CD4-positive, alpha-beta T cell (primary cell): ENCODE results near the gene MSI2. TPM values are rescaled to one million over a fixed set of nuclear protein-coding genes. Genes with fewer than 3 reads are reported as not detected.

Experiments
- ATAC-seq: fragments of 200-7000 bp; cut with Tn5 transposase; one replicate; pipeline ENCODE4 v1.10.0; 2022; ENCODE audit warnings: mild to moderate bottlenecking; ENCODE audit not compliant: poor library complexity
- CTCF ChIA-PET: fragments of 350-600 bp; sonication (Branson Sonifier 250); formaldehyde crosslinking; loops from one replicate; lab custom pipeline; 2021; ENCODE audit warnings: antibody characterized with exemption, inconsistent platforms; lab: Charles Lee
- POLR2A ChIA-PET: fragments of 350-600 bp; sonication (Branson Sonifier 250); formaldehyde crosslinking; loops from one replicate; lab custom pipeline; 2021; ENCODE audit warnings: antibody characterized with exemption, inconsistent platforms; lab: Charles Lee
- DNase-seq, 14 experiments: peaks; one replicate each; pipeline ENCODE4 v3.0.0-alpha.2; 2013 to 2020; ENCODE audit warnings: mixed read lengths in 2 of 14
- H3K27ac ChIP-seq, 2 donors: one replicate each; pipeline versions ENCODE4 v1.5.1 to v1.7.0; 2013; ENCODE audit warnings: low read length in 2 of 2, low read depth in 1 of 2, mild to moderate bottlenecking in 1 of 2
- H3K27me3 ChIP-seq, 2 experiments: 1 replicate in 1 of 2; 2 replicates in 1 of 2; pipeline versions ENCODE4 v1.6.1 to v1.7.0; 2013; ENCODE audit warnings: low read length in 2 of 2, control low read depth in 1 of 2, mild to moderate bottlenecking in 1 of 2, moderate library complexity in 1 of 2; ENCODE audit not compliant: insufficient read depth in 2 of 2, control insufficient read depth in 1 of 2
- H3K36me3 ChIP-seq: one replicate; pipeline ENCODE4 v1.6.1; 2013; ENCODE audit warnings: low read length, control low read depth; ENCODE audit not compliant: insufficient read depth
- H3K4me1 ChIP-seq: one replicate; pipeline ENCODE4 v1.6.1; 2013; ENCODE audit warnings: low read length, control low read depth; ENCODE audit not compliant: insufficient read depth
- H3K4me3 ChIP-seq: one replicate; pipeline ENCODE4 v1.5.1; 2013; ENCODE audit warnings: mild to moderate bottlenecking, low read length, moderate library complexity
- H3K9me3 ChIP-seq, 2 experiments: 1 replicate in 1 of 2; 2 replicates in 1 of 2; pipeline versions ENCODE4 v1.6.1 to v1.7.0; 2013; ENCODE audit warnings: low read length in 2 of 2, mild to moderate bottlenecking in 2 of 2, control low read depth in 1 of 2, moderate library complexity in 1 of 2; ENCODE audit not compliant: control insufficient read depth in 1 of 2, insufficient read depth in 1 of 2
- H3K27ac Mint-ChIP-seq: one replicate; pipeline ENCODE4 v1.8.0; 2020; ENCODE audit warnings: mixed read lengths
- H3K27me3 Mint-ChIP-seq: one replicate; pipeline ENCODE4 v1.8.0; 2021; ENCODE audit warnings: mixed read lengths
- H3K36me3 Mint-ChIP-seq: one replicate; pipeline ENCODE4 v1.8.0; 2021; ENCODE audit warnings: low read depth, mixed read lengths
- H3K4me1 Mint-ChIP-seq: one replicate; pipeline ENCODE4 v1.8.0; 2021; ENCODE audit warnings: low read depth, mixed read lengths
- H3K4me3 Mint-ChIP-seq: one replicate; pipeline ENCODE4 v1.8.0; 2020; ENCODE audit warnings: mild to moderate bottlenecking, mixed read lengths
- H3K9me3 Mint-ChIP-seq: one replicate; pipeline ENCODE4 v1.8.0; 2020; ENCODE audit warnings: mixed read lengths
- intact Hi-C, 2 experiments: fragments of 100-400 bp; cut with DNase I in 1 of 2; cut with micrococcal nuclease in 1 of 2; formaldehyde crosslinking; loops; one replicate each; pipeline versions ENCODE4 v1.15.1 to v1.9.0; 2023 to 2025; cut with DNase I, micrococcal nuclease
- total RNA-seq, 174 experiments: library from RNA in 2 of 174; stranded (reverse) in 2 of 174; gene quantifications; one replicate each; pipeline ENCODE4 v1.2.3 and lab custom pipeline; 2021 to 2026
- TF ChIP-seq, protein P1 (sequence below): fragments of 200-600 bp; IDR thresholded peaks from one replicate; pipeline ENCODE4 v1.8.0; 2022; ENCODE audit warnings: antibody characterized with exemption, mild to moderate bottlenecking

The MSI2 gene
- total RNA-seq, 2 experiments from 2014 or later: 129 to 132 TPM

DNA sequence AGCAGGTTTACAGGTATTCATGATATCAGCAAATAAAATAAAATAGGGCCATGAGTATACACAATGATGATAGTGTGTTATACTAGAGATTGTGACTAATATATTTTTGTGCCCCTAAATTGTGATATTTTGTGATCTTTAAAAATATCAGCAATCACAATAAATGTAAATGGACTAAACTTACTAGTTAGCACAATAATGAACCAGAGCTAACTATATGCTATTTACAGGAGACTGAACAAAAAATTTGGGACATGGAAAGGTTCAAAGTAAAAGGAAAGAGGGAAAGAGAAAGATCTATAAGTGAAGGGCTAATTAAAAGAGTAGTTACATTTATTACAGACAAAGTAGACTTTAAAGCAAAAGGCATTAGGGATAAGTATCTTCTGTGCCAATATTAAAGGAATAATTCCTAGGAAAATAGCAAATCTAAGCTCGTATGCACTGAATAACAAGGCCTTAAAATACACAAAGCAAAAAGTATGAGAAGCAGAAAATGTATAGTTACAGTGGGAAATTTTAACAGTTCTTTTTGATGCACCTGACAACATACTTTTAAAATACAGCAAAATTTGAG, 5.0 kb upstream of the MSI2 start:
- intact Hi-C loops: loop anchor here (10.0 kb wide), 3 partner anchors 744 to 1904 kb away; partner anchors contain the start of genes PRR11 (in 1 of the 2), SKA2 (in 1 of the 2) and SRSF1 (in 1 of the 2)
- Mint-ChIP-seq H3K27me3 (no peaks in the 10 kb centered on the region), H3K9me3 (peaks cover 4% of the 10 kb centered on the region), H3K4me3 (no peak overlapping the region), H3K36me3 (peaks cover 4% of the 10 kb centered on the region), H3K4me1 (peaks cover 10% of the 10 kb centered on the region), H3K27ac (no peak overlapping the region)
- CTCF ChIA-PET: interaction anchor here (8.3 kb wide), 1 partner anchor 8 kb away, joined by 79 read pairs; no protein-coding TSS in a partner anchor
- no peak for ATAC-seq
- Histone ChIP-seq H3K36me3 (no peaks in the 10 kb centered on the region), H3K4me1 (peaks cover 9% of the 10 kb centered on the region), H3K9me3 (no peaks in the 10 kb centered on the region), H3K27ac (no peak overlapping the region), H3K4me3 (no peak overlapping the region), H3K27me3 (no peaks in the 10 kb centered on the region)
- no peak for DNase-seq
- POLR2A ChIA-PET: interaction anchor here (0.8 kb wide), 1 partner anchor 175 kb away, joined by 3 read pairs; no protein-coding TSS in a partner anchor
- TF ChIP-seq, protein P1, sequence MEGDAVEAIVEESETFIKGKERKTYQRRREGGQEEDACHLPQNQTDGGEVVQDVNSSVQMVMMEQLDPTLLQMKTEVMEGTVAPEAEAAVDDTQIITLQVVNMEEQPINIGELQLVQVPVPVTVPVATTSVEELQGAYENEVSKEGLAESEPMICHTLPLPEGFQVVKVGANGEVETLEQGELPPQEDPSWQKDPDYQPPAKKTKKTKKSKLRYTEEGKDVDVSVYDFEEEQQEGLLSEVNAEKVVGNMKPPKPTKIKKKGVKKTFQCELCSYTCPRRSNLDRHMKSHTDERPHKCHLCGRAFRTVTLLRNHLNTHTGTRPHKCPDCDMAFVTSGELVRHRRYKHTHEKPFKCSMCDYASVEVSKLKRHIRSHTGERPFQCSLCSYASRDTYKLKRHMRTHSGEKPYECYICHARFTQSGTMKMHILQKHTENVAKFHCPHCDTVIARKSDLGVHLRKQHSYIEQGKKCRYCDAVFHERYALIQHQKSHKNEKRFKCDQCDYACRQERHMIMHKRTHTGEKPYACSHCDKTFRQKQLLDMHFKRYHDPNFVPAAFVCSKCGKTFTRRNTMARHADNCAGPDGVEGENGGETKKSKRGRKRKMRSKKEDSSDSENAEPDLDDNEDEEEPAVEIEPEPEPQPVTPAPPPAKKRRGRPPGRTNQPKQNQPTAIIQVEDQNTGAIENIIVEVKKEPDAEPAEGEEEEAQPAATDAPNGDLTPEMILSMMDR: no peak

DNA sequence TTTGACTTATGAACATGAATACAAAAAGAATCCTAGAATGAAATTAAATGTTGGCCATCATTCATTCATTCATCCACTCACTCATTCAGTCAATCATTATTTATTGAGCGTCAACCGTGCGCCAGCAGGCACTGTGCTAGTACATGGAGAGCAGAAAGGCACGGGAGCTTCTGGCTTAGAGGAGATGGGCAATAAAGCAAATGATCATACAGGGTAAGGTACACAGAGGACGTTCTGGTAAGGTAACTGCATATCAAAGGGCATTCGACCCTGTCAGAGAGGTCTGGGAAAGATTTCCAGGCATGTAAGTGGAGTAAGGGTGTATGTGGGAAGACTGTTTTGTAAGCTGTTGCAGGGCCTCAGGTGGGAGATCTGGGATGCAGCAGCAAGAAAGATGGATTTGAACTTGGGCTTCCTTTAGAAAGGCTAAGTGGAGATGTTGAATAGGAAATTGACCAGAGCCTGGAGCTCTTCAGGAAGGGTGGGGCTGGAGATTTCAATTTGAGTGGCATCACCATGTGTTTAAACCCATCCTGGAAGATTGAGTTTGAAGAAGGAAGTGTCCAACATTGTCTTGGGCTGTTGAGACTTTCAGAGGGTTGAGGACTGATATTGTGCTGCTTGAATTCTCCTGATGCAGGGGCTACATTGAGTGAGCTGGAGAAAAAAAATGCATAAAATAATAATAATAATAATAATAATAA, 2.8 kb upstream of the MSI2 start:
- DNase-seq: no peak
- intact Hi-C loops: loop anchor here (10.0 kb wide), 3 partner anchors 741 to 1901 kb away; partner anchors contain the start of genes PRR11 (in 1 of the 2), SKA2 (in 1 of the 2) and SRSF1 (in 1 of the 2)
- H3K4me3 Mint-ChIP-seq: peak overlapping the region; percentile 32

More for the DNA sequence above, 2.8 kb upstream of the MSI2 start:
- H3K9me3 Mint-ChIP-seq: peaks cover 4% of the 10 kb centered on the region
- Histone ChIP-seq H3K4me1 (peaks cover 18% of the 10 kb centered on the region), H3K27me3 (no peaks in the 10 kb centered on the region), H3K4me3 (no peak overlapping the region), H3K27ac (no peak overlapping the region), H3K36me3 (no peaks in the 10 kb centered on the region), H3K9me3 (no peaks in the 10 kb centered on the region)
- ChIA-PET POLR2A (interaction anchor here (1.0 kb wide), 1 partner anchor 10 kb away, joined by 3 read pairs; no protein-coding TSS in a partner anchor), CTCF (interaction anchor here (8.3 kb wide), 1 partner anchor 10 kb away, joined by 79 read pairs; no protein-coding TSS in a partner anchor)
- H3K27ac Mint-ChIP-seq: peak overlapping the region; percentile 8
- TF ChIP-seq, protein P1: no peak
- H3K27me3 Mint-ChIP-seq: no peaks in the 10 kb centered on the region
- peaks cover 23% of the 10 kb centered on the region for H3K36me3 Mint-ChIP-seq
- H3K4me1 Mint-ChIP-seq: peaks cover 23% of the 10 kb centered on the region
- no peak for ATAC-seq
